ENCODE data around the gene DAD1. TPM values are rescaled to one million over a fixed set of nuclear protein-coding genes. Genes with fewer than 3 reads are reported as not detected.

The DAD1 gene
- total and polyA plus RNA-seq, 8 donors = 36.8 to 236 (median 172) TPM; not detected in 1

DNA sequence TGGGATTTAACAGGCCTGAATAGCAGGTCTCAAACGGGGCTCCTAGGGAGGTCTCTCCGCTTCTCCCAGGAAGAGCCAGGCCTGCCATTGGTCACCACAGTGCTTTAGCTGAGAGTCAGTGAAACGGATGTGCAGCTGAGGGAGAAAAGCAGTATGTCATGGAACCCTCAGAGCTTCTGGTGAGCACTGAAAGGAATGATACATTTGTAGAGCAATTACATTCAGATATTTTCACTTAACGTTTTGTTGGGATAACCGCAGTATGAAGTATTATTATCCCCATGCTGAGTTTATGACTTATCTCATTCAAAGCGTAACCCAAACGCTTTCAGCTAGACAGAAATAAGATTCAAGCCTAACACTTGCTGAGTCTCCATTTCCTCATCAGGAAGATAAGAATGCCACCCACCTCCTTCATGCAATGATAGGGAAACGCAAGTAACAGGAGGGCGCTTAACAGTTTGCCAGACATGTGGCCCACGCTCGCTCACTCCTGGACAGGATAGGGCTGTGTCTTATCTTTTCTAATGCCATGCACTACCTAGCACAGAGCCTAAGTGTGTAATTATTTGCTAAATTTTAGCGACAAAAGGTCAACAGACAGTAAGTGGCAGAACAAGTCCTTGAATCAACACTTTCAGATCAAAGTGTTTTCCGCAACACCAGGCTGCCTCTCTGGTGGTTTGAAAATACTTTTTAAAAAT is 28.2 kb downstream of the DAD1 start:
- intact Hi-C loops (cut with DNase I; ENCODE audit: low total_unique reads) = no loop called here

DNA sequence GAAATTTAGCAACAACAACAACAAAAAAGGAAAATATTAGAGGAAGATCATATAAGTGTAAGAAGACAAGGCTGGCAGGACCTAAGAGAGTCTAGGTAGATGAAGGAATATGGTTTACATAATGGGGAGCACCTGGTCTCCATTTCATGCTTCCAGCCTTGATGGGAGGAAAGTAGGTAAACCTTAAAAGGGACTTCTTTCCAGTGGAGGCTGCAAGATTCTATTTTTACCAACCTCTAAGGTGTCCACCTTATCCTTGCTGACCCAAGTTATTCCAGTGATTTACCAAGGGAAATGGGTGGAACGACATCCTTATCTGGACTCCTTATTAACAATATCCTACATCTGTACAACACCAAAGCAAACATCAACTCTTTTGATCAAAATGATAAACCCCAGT is 30.0 kb downstream of the DAD1 start:
- Histone ChIP-seq H3K27ac (peak overlapping the region; percentile 82 to 91 (median 85)), H3K4me3 (no peak overlapping the region), H3K27me3 (no peaks in the 10 kb centered on the region), H3K36me3 (peaks cover 4 to 7% (median 5%) of the 10 kb centered on the region in 4 donors), H3K4me1 (peaks cover 68 to 85% (median 76%) of the 10 kb centered on the region in 4 donors), H3K9me3 (no peaks in the 10 kb centered on the region)
- intact Hi-C loops (cut with DNase I; ENCODE audit: low total_unique reads) = loop anchor here (10.0 kb wide), 1 partner anchor 286 kb away; no protein-coding TSS in a partner anchor
- DNase-seq = no peak
- TF ChIP-seq POLR2AphosphoS5 (IDR thresholded peaks at IDR 0.05) (no peak), EP300 (IDR thresholded peaks at IDR 0.05) (no peak), POLR2A (IDR thresholded peaks at IDR 0.05) (no peak)
- TF ChIP-seq, protein P1, sequence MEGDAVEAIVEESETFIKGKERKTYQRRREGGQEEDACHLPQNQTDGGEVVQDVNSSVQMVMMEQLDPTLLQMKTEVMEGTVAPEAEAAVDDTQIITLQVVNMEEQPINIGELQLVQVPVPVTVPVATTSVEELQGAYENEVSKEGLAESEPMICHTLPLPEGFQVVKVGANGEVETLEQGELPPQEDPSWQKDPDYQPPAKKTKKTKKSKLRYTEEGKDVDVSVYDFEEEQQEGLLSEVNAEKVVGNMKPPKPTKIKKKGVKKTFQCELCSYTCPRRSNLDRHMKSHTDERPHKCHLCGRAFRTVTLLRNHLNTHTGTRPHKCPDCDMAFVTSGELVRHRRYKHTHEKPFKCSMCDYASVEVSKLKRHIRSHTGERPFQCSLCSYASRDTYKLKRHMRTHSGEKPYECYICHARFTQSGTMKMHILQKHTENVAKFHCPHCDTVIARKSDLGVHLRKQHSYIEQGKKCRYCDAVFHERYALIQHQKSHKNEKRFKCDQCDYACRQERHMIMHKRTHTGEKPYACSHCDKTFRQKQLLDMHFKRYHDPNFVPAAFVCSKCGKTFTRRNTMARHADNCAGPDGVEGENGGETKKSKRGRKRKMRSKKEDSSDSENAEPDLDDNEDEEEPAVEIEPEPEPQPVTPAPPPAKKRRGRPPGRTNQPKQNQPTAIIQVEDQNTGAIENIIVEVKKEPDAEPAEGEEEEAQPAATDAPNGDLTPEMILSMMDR (IDR thresholded peaks at IDR 0.05) = no peak
- 14 to 58% (median 38%) methylated on average over 1 of the region's 1 CpG for WGBS, 5 donors

More for the DNA sequence above, 28.2 kb downstream of the DAD1 start:
- WGBS, 5 donors = 18 to 45% (median 31%) methylated on average over 13 of the region's 13 CpGs
- Histone ChIP-seq H3K4me1 (peaks cover 83 to 100% (median 93%) of the 10 kb centered on the region in 4 donors), H3K9me3 (no peaks in the 10 kb centered on the region), H3K36me3 (peaks cover 7 to 20% (median 14%) of the 10 kb centered on the region in 4 donors), H3K27ac (peak overlapping the region; percentile 82 to 91 (median 85)), H3K27me3 (no peaks in the 10 kb centered on the region), H3K4me3 (no peak overlapping the region)
- DNase-seq = peak; percentile 85 to 91
- TF ChIP-seq, protein P1 (IDR thresholded peaks at IDR 0.05) = no peak
- TF ChIP-seq EP300 (IDR thresholded peaks at IDR 0.05) (no peak), POLR2A (IDR thresholded peaks at IDR 0.05) (no peak), POLR2AphosphoS5 (IDR thresholded peaks at IDR 0.05) (peak in 2 of 3 donors; percentile 82 to 85)

DNA sequence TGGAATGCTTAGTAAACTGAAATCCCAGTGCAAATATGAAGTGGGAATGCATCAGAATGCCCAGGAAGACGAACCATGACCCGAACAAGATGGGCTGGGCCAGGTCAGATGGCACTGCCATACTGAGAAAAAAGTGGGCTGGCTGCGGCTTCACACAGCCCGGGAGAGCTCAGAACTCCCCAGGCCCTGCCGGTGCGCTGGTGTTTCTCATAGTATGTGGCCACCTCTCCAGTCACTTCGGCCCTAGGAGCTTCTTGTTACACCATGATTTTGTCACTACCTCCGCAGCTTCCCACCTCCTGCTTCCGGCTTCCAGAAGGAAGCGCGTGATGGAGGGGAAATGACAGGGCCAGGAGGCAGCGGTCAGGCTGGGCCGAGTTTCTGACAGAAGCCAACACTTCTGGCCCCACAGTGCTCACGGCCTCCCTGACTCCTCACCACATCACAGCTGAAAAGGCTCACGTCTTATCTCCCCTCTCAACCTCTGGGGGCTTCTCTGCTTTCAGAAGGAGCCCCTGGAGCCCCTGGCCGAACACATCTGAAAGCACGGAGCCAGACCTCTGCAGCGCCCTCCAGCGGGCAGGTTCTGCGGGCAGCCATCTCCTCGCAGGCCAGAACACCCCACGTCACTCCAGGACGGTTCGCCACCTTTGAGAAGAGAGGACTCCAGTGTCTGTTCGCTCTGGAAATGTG is 30.7 kb downstream of the DAD1 start:
- Histone ChIP-seq H3K4me1 (peaks cover 61 to 78% (median 70%) of the 10 kb centered on the region in 4 donors), H3K36me3 (no peaks in the 10 kb centered on the region), H3K9me3 (no peaks in the 10 kb centered on the region), H3K4me3 (no peak overlapping the region), H3K27me3 (no peaks in the 10 kb centered on the region), H3K27ac (peak overlapping the region; percentile 82 to 91 (median 85))
- no peak for DNase-seq
- WGBS, 5 donors = 71 to 78% (median 73%) methylated on average over 24 to 25 of the region's 25 CpGs
- intact Hi-C loops (cut with DNase I; ENCODE audit: low total_unique reads) = loop anchor here (10.0 kb wide), 1 partner anchor 286 kb away; no protein-coding TSS in a partner anchor
- TF ChIP-seq, protein P1 (IDR thresholded peaks at IDR 0.05) = no peak
- TF ChIP-seq EP300 (IDR thresholded peaks at IDR 0.05) (no peak), POLR2AphosphoS5 (IDR thresholded peaks at IDR 0.05) (no peak), POLR2A (IDR thresholded peaks at IDR 0.05) (no peak)

DNA sequence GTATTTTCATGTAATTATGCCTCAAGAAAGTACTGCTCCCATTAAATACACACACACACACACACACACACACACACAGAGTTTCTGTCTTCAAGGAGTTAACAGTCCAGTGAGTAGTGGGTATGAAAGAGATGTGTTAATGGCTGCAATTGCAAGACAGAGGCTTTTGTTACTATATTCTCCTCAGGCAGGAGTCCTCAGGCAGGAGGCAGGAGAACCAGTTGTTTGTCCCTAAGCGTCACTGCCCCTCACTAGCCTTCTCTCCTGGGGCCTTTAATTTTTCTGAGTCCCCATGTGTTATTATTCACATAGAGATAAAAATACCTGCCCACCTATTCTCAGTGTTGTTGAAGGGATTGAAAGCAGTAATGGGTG is 31.2 kb downstream of the DAD1 start:
- Histone ChIP-seq H3K27ac (peak overlapping the region; percentile 82 to 91 (median 85)), H3K4me3 (no peak overlapping the region), H3K9me3 (no peaks in the 10 kb centered on the region), H3K36me3 (no peaks in the 10 kb centered on the region), H3K27me3 (no peaks in the 10 kb centered on the region), H3K4me1 (peaks cover 60 to 73% (median 65%) of the 10 kb centered on the region in 4 donors)
- TF ChIP-seq EP300 (IDR thresholded peaks at IDR 0.05) = no peak
- TF ChIP-seq, protein P1 (IDR thresholded peaks at IDR 0.05) = no peak
- TF ChIP-seq POLR2AphosphoS5 (IDR thresholded peaks at IDR 0.05) = no peak
- TF ChIP-seq POLR2A (IDR thresholded peaks at IDR 0.05) = no peak
- intact Hi-C loops (cut with DNase I; ENCODE audit: low total_unique reads) = loop anchor here (10.0 kb wide), 1 partner anchor 287 kb away; no protein-coding TSS in a partner anchor
- no peak for DNase-seq
- WGBS, 5 donors = 45 to 79% (median 63%) methylated on average over 1 of the region's 1 CpG
